DND-41 (cell line): ENCODE results near the gene CDC25B.

ENCODE experiments used
- ATAC-seq: fragments of 200-7000 bp; cut with Tn5 transposase; 3 replicates; pipeline ENCODE4 v1.9.1; 2021; ENCODE audit warnings: low read depth; ENCODE audit not compliant: insufficient read depth
- DNase-seq: peaks from one replicate; pipeline ENCODE4 v3.0.0-alpha.2; 2020
- H2AFZ ChIP-seq: 2 replicates; pipeline ENCODE4 v1.6.0; 2012; ENCODE audit warnings: low read depth, low read length
- H3K27ac ChIP-seq: 2 replicates; pipeline ENCODE4 v1.5.1; 2012; ENCODE audit warnings: low read length, inconsistent platforms
- H3K27me3 ChIP-seq: fragments of 200-600 bp; sonication (generic); 2 replicates; pipeline ENCODE4 v1.6.0; 2012; ENCODE audit warnings: low read length, mild to moderate bottlenecking, inconsistent platforms; ENCODE audit not compliant: insufficient read depth, poor library complexity
- H3K36me3 ChIP-seq: 2 replicates; pipeline ENCODE4 v1.5.1; 2012; ENCODE audit warnings: low read length, inconsistent platforms; ENCODE audit not compliant: insufficient read depth
- H3K4me1 ChIP-seq: 2 replicates; pipeline ENCODE4 v1.5.1; 2012; ENCODE audit warnings: mild to moderate bottlenecking, low read length; ENCODE audit not compliant: insufficient read depth
- H3K4me2 ChIP-seq: 2 replicates; pipeline ENCODE4 v1.6.0; 2012; ENCODE audit warnings: mild to moderate bottlenecking, moderate library complexity, low read length, inconsistent platforms; ENCODE audit not compliant: insufficient read depth
- H3K4me3 ChIP-seq, 2 experiments: fragments of 200-600 bp in 1 of 2; shearing (Covaris generic) in 1 of 2; 2 replicates each; pipeline ENCODE4 v1.5.1; 2012 to 2016; ENCODE audit warnings: inconsistent platforms in 2 of 2, low read length in 2 of 2, mild to moderate bottlenecking in 2 of 2, low read depth in 1 of 2, moderate library complexity in 1 of 2
- H3K79me2 ChIP-seq: 2 replicates; pipeline ENCODE4 v1.6.0; 2012; ENCODE audit warnings: low read length, inconsistent platforms; ENCODE audit not compliant: insufficient read depth
- H3K9ac ChIP-seq: 2 replicates; pipeline ENCODE4 v1.6.0; 2012; ENCODE audit warnings: low read depth, mild to moderate bottlenecking, inconsistent platforms, low read length, moderate library complexity
- H3K9me3 ChIP-seq: 2 replicates; pipeline ENCODE4 v1.5.1; 2012; ENCODE audit warnings: low read length, moderate library complexity, mild to moderate bottlenecking, inconsistent platforms; ENCODE audit not compliant: insufficient read depth, severe bottlenecking
- H4K20me1 ChIP-seq: 2 replicates; pipeline ENCODE4 v1.6.0; 2012; ENCODE audit warnings: low read length; ENCODE audit not compliant: insufficient read depth
- CTCF ChIP-seq: IDR thresholded peaks from 2 replicates; pipeline ENCODE4 v1.5.1; 2012; ENCODE audit warnings: borderline replicate concordance, low read length, moderate library complexity, mild to moderate bottlenecking; ENCODE audit not compliant: poor library complexity, severe bottlenecking; ENCODE audit errors: extremely low read depth
- EZH2 ChIP-seq: IDR thresholded peaks from 3 replicates; pipeline ENCODE4 v1.6.1; 2012; ENCODE audit warnings: borderline replicate concordance, low read depth, mild to moderate bottlenecking, moderate library complexity, low read length, inconsistent platforms; ENCODE audit not compliant: severe bottlenecking

Gene CDC25B

GRCh38 chr20:3759316-3759823 is 36.7 kb upstream of the CDC25B start:
- Histone ChIP-seq H4K20me1 (peaks cover 23% of the 10 kb centered on the region; the same call in 1 of the 2 replicates), H3K27me3 (no peaks in the 10 kb centered on the region), H2AFZ (no peak overlapping the region), H3K4me2 (no peak overlapping the region), H3K36me3 (peaks cover 56% of the 10 kb centered on the region), H3K79me2 (peaks cover 24% of the 10 kb centered on the region; the same call in 1 of the 2 replicates), H3K27ac (no peak overlapping the region), H3K4me3 (no peak overlapping the region), H3K9me3 (no peaks in the 10 kb centered on the region), H3K4me1 (0 out of 2 replicates have a peak, but pooled peaks cover under 1% of the 10 kb centered on the region), H3K9ac (no peak overlapping the region)
- ATAC-seq (no peak), DNase-seq (no peak)
- TF ChIP-seq EZH2 (no peak), CTCF (no peak)

GRCh38 chr20:3759884-3760283 is 36.2 kb upstream of the CDC25B start:
- no peak for ATAC-seq
- H3K9ac ChIP-seq = no peak overlapping the region
- no peak overlapping the region for H2AFZ ChIP-seq

GRCh38 chr20:3760655-3761348 is 35.3 kb upstream of the CDC25B start:
- peaks cover 14% of the 10 kb centered on the region for H3K4me1 ChIP-seq
- peaks cover 50% of the 10 kb centered on the region for H3K36me3 ChIP-seq
- H3K79me2 ChIP-seq = peaks cover 38% of the 10 kb centered on the region
- no peak overlapping the region for H3K4me2 ChIP-seq
- ATAC-seq (no peak), DNase-seq (no peak)
- H3K9ac ChIP-seq = no peak overlapping the region
- peaks cover 36% of the 10 kb centered on the region; the same call in 1 of the 2 replicates for H4K20me1 ChIP-seq
- no peak overlapping the region for H2AFZ ChIP-seq
- no peak overlapping the region for H3K27ac ChIP-seq
- no peak overlapping the region for H3K4me3 ChIP-seq
- H3K9me3 ChIP-seq = no peaks in the 10 kb centered on the region
- TF ChIP-seq EZH2 (no peak), CTCF (no peak)
- no peaks in the 10 kb centered on the region for H3K27me3 ChIP-seq

More at GRCh38 chr20:3759884-3760283, 36.2 kb upstream of the CDC25B start:
- Histone ChIP-seq H4K20me1 (peaks cover 27% of the 10 kb centered on the region; the same call in 1 of the 2 replicates), H3K9me3 (no peaks in the 10 kb centered on the region), H3K27me3 (no peaks in the 10 kb centered on the region), H3K4me1 (peaks cover 5% of the 10 kb centered on the region; the same call in 1 of the 2 replicates), H3K4me2 (no peak overlapping the region), H3K27ac (no peak overlapping the region), H3K4me3 (no peak overlapping the region), H3K79me2 (peaks cover 29% of the 10 kb centered on the region; the same call in 1 of the 2 replicates), H3K36me3 (peaks cover 52% of the 10 kb centered on the region)
- TF ChIP-seq EZH2 = no peak
- no peak for DNase-seq
